ENCODE measurements around the gene FBXO33.

DNA sequence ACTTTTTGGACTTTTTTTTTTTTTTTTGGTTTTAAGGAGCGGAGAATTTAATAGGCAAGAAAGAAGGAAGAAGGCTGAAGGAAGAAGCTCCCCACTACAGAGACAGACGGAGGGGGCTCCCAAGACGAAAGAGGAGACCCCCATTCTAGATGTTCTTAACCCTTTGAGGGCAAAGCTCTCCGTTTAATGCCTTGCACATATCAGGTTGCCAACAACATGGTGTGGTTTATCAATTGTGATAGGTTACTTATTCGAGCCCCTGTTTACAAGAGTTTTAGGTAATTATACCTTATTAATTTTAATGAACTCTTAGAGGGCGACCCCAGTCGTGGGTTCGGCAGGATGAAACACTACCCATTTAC lies 1.2 kb upstream of the FBXO33 start:
- TF ChIP-seq, protein P1, sequence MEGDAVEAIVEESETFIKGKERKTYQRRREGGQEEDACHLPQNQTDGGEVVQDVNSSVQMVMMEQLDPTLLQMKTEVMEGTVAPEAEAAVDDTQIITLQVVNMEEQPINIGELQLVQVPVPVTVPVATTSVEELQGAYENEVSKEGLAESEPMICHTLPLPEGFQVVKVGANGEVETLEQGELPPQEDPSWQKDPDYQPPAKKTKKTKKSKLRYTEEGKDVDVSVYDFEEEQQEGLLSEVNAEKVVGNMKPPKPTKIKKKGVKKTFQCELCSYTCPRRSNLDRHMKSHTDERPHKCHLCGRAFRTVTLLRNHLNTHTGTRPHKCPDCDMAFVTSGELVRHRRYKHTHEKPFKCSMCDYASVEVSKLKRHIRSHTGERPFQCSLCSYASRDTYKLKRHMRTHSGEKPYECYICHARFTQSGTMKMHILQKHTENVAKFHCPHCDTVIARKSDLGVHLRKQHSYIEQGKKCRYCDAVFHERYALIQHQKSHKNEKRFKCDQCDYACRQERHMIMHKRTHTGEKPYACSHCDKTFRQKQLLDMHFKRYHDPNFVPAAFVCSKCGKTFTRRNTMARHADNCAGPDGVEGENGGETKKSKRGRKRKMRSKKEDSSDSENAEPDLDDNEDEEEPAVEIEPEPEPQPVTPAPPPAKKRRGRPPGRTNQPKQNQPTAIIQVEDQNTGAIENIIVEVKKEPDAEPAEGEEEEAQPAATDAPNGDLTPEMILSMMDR (IDR thresholded peaks at IDR 0.05): no peak
- no peak for TF ChIP-seq POLR2A (IDR thresholded peaks at IDR 0.05; ENCODE audit: low read depth)
- no peak for TF ChIP-seq POLR2AphosphoS5 (IDR thresholded peaks at IDR 0.05)
